Amniotic epithelial cell (primary cell): ENCODE data around the gene ERN1.

Source experiments
- DNase-seq: peaks from one replicate; pipeline ENCODE4 v3.0.0-alpha.2; 2010; ENCODE audit warnings: low read depth

ERN1 gene

GRCh38 chr17:64059756-64060155, 70.2 kb downstream of the ERN1 start:
- DNase-seq: no peak

- DNase-seq: peak; percentile 87
Measured at GRCh38 chr17:64058621-64059020, 71.3 kb downstream of the ERN1 start.

- peak; percentile 63 for DNase-seq
Measured at GRCh38 chr17:64057701-64058263, 72.2 kb downstream of the ERN1 start.

- DNase-seq: no peak
Measured at GRCh38 chr17:64056269-64057005, 73.5 kb downstream of the ERN1 start.

- no peak for DNase-seq
Measured at GRCh38 chr17:64055183-64056142, 74.5 kb downstream of the ERN1 start.

GRCh38 chr17:64054304-64054703, 75.6 kb downstream of the ERN1 start:
- DNase-seq: no peak

GRCh38 chr17:64053101-64053500, 76.8 kb downstream of the ERN1 start:
- no peak for DNase-seq

- no peak for DNase-seq
Measured at GRCh38 chr17:64051153-64051552, 78.8 kb downstream of the ERN1 start.

GRCh38 chr17:64048805-64049204, 81.1 kb downstream of the ERN1 start:
- no peak for DNase-seq

GRCh38 chr17:64045176-64045575, 84.8 kb downstream of the ERN1 start:
- no peak for DNase-seq

GRCh38 chr17:64042700-64043485, 87.1 kb downstream of the ERN1 start:
- no peak for DNase-seq

- DNase-seq: no peak
Measured at GRCh38 chr17:64041912-64042311, 88.0 kb downstream of the ERN1 start.

GRCh38 chr17:64040206-64040605, 89.7 kb downstream of the ERN1 start:
- DNase-seq: no peak

- no peak for DNase-seq
Measured at GRCh38 chr17:64039106-64039400, 90.9 kb downstream of the ERN1 start.

- no peak for DNase-seq
Measured at GRCh38 chr17:64038331-64039105, 91.4 kb downstream of the ERN1 start.

GRCh38 chr17:64037802-64038201, 92.1 kb downstream of the ERN1 start:
- no peak for DNase-seq

- no peak for DNase-seq
Measured at GRCh38 chr17:64037180-64037579, 92.8 kb downstream of the ERN1 start.

- no peak for DNase-seq
Measured at GRCh38 chr17:64036198-64036922, 93.6 kb downstream of the ERN1 start.

- DNase-seq: peak; percentile 58
Measured at GRCh38 chr17:64032081-64032480, 97.9 kb downstream of the ERN1 start.

- peak; percentile 57 for DNase-seq
Measured at GRCh38 chr17:64028874-64029464, 101.0 kb downstream of the ERN1 start.
